GM19099 (cell line): ENCODE results near the gene ARHGAP42.

Experiments used
- POLR2A ChIP-seq: IDR thresholded peaks from 3 replicates; pipeline ENCODE4 v1.6.1; 2011; ENCODE audit warnings: low read depth; ENCODE audit not compliant: insufficient read length; ENCODE audit errors: extremely low read depth

Gene ARHGAP42

GRCh38 chr11:100905684-100906083 is 218.6 kb downstream of the ARHGAP42 start:
- no peak for TF ChIP-seq POLR2A

- no peak for TF ChIP-seq POLR2A
Measured at GRCh38 chr11:100908746-100909145, 221.7 kb downstream of the ARHGAP42 start.

- TF ChIP-seq POLR2A = no peak
Measured at GRCh38 chr11:100910808-100911207, 223.7 kb downstream of the ARHGAP42 start.

- no peak for TF ChIP-seq POLR2A
Measured at GRCh38 chr11:100914415-100915110, 227.5 kb downstream of the ARHGAP42 start.

GRCh38 chr11:100918551-100919500 is 231.7 kb downstream of the ARHGAP42 start:
- TF ChIP-seq POLR2A = no peak

- no peak for TF ChIP-seq POLR2A
Measured at GRCh38 chr11:100920593-100920992, 233.5 kb downstream of the ARHGAP42 start.

- no peak for TF ChIP-seq POLR2A
Measured at GRCh38 chr11:100922121-100922520, 235.0 kb downstream of the ARHGAP42 start.

GRCh38 chr11:100923555-100923954 is 236.5 kb downstream of the ARHGAP42 start:
- TF ChIP-seq POLR2A = no peak

GRCh38 chr11:100925935-100926334 is 238.8 kb downstream of the ARHGAP42 start:
- TF ChIP-seq POLR2A = no peak

GRCh38 chr11:100927579-100927978 is 240.5 kb downstream of the ARHGAP42 start:
- no peak for TF ChIP-seq POLR2A

GRCh38 chr11:100928426-100928825 is 241.3 kb downstream of the ARHGAP42 start:
- no peak for TF ChIP-seq POLR2A

- no peak for TF ChIP-seq POLR2A
Measured at GRCh38 chr11:100929377-100929776, 242.3 kb downstream of the ARHGAP42 start.

GRCh38 chr11:100930185-100930778 is 243.2 kb downstream of the ARHGAP42 start:
- no peak for TF ChIP-seq POLR2A

- no peak for TF ChIP-seq POLR2A
Measured at GRCh38 chr11:100932474-100933100, 245.5 kb downstream of the ARHGAP42 start.

GRCh38 chr11:100936781-100937180 is 249.7 kb downstream of the ARHGAP42 start:
- TF ChIP-seq POLR2A = no peak

- no peak for TF ChIP-seq POLR2A
Measured at GRCh38 chr11:100939571-100939970, 252.5 kb downstream of the ARHGAP42 start.

GRCh38 chr11:100940111-100940510 is 253.0 kb downstream of the ARHGAP42 start:
- TF ChIP-seq POLR2A = no peak
